Jurkat, Clone E6-1 (cell line): ENCODE data around the gene GPR35.
"Not testable (repeated sequence)": the region's sequence is repeated elsewhere in the genome, so short reads cannot be mapped to it uniquely, and the experiment has no call there.

Experiments
- DNase-seq: peaks from one replicate; pipeline ENCODE4 v3.0.0-alpha.2; 2011; ENCODE audit warnings: low read depth, low spot score
- H3K4me3 ChIP-seq: 2 replicates; pipeline ENCODE4 v1.5.1; 2011; ENCODE audit warnings: mild to moderate bottlenecking, low read length, control low read depth, moderate library complexity

GPR35 gene

DNA sequence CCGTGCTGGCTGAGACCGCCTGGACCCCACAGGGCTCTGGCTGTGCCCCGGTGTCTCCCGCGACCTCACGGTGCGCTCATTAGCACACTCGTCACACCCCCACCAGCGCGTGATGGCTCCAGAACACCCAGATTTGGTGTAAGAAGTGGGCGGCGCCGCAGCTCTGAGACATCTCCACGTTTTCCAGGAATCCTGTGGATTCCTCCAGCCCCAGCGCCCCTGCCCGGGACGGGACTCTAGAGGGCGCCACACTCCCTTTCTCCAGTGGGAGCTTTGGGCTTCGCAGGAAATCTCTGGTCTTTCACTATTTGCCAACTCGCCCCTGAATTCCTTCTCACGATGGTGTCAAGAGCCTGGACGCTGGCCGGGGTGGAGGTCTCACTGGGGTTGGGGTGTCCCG is 50.1 kb downstream of the GPR35 start:
- not testable (repeated sequence) for H3K4me3 ChIP-seq, DNase-seq

DNA sequence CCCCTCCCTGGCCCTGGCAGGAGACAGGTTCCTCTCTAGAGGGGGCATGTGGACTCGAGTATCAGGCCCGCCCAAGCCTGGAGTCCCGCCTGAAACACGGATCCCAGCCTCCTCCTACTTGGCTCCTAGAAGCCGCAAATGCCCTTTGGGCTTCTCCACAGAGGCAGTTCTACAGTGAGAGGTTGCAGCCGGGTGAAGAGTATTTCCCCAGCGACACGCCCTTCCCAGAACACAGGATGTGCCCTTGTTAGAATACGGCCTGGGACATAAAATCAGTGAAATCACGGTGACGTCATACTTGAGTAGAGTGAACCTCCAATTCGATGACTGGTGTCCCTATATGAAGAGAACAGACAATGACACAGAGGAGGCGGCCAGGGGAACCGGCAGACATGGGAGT is 52.8 kb downstream of the GPR35 start:
- H3K4me3 ChIP-seq, DNase-seq: not testable (repeated sequence)

DNA sequence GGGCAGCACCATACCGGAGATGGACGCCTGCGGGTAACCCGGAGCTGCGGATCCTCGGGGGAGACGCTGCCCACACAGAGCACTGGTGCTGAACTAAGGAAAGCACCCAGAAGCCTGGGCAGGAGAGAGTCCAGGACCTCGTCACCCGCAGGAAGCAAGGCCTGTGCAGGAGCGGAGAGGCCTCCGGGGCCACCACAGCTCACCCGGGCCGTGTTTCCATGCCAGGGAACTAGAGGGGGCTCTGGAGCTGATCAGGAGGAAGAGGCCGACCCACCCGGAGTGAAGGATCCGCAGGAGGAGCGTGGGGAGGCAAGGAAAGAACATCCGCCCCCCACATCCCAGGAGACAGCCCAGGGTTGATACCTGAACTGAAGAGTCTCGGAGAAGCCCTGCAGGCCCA is 53.6 kb downstream of the GPR35 start:
- DNase-seq, H3K4me3 ChIP-seq: not testable (repeated sequence)

DNA sequence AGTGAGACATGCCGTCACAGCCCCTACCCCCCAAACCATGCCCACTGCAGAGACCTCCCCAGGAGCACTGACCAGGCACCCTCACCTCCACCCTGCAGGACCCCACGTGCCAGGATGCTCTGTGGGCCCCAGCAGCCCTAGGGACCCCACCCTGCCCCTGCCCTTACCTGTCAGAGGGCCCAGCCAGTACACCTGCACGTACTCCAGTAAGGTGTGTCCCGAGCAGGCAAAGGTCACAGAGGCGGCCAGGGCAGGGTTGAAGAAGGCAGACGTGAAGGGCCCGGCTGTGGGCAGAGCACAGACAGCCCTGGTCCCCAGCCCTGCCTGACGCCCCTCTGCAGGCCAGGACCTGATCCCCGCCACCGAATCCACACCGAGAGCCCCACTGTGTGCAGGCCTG is 54.9 kb downstream of the GPR35 start:
- DNase-seq, H3K4me3 ChIP-seq: not testable (repeated sequence)
